HEK293T (cell line): ENCODE data around the gene ICAM1.

Source experiments
- BHLHE40 ChIP-seq: fragments of 450-650 bp; IDR thresholded peaks from 2 replicates; pipeline ENCODE4 v1.6.1; 2016; ENCODE audit warnings: mild to moderate bottlenecking, moderate library complexity, borderline replicate concordance
- ELF4 ChIP-seq: fragments of 450-650 bp; IDR thresholded peaks from 2 replicates; pipeline ENCODE4 v1.6.1; 2017; ENCODE audit warnings: antibody characterized with exemption
- FOXA1 ChIP-seq: fragments of 450-650 bp; IDR thresholded peaks from 2 replicates; pipeline ENCODE4 v1.6.1; 2016; ENCODE audit warnings: mild to moderate bottlenecking
- FOXK2 ChIP-seq: fragments of 450-650 bp; IDR thresholded peaks from 2 replicates; pipeline ENCODE4 v1.6.1; 2016; ENCODE audit warnings: mild to moderate bottlenecking
- FOXM1 ChIP-seq: fragments of 450-650 bp; IDR thresholded peaks from 2 replicates; pipeline ENCODE4 v1.6.1; 2017; ENCODE audit warnings: mild to moderate bottlenecking, borderline replicate concordance
- HDGF ChIP-seq: fragments of 450-650 bp; IDR thresholded peaks from 2 replicates; pipeline ENCODE4 v1.6.1; 2017; ENCODE audit warnings: antibody characterized with exemption, borderline replicate concordance
- NFRKB ChIP-seq: fragments of 450-650 bp; IDR thresholded peaks from 2 replicates; pipeline ENCODE4 v1.6.1; 2016; ENCODE audit warnings: mild to moderate bottlenecking, moderate library complexity
- SUZ12 ChIP-seq: fragments of 450-650 bp; IDR thresholded peaks from 2 replicates; pipeline ENCODE4 v1.6.1; 2016; ENCODE audit warnings: mild to moderate bottlenecking
- TARDBP ChIP-seq: fragments of 450-650 bp; IDR thresholded peaks from 2 replicates; pipeline ENCODE4 v1.6.1; 2016
- ZNF384 ChIP-seq: fragments of 450-650 bp; IDR thresholded peaks from 2 replicates; pipeline ENCODE4 v1.6.1; 2016

- TF ChIP-seq HDGF (no peak), FOXM1 (no peak), ZNF384 (no peak), ELF4 (no peak), SUZ12 (no peak), NFRKB (no peak), FOXA1 (no peak), BHLHE40 (no peak), FOXK2 (no peak), TARDBP (no peak)
Measured at GRCh38 chr19:10255358-10255757, 15.6 kb upstream of the ICAM1 start.
